DMS53 treated with DMSO at 0.1 percent for 48 hours (cell line): ENCODE data around the gene GMCL1.
"Not testable (repeated sequence)": the region's sequence is repeated elsewhere in the genome, so short reads cannot be mapped to it uniquely, and the experiment has no call there.

ENCODE experiments used
- DNase-seq: peaks from one replicate; lab custom pipeline; 2025; ENCODE audit not compliant: unreplicated experiment; lab: John Stamatoyannopoulos, UW

The GMCL1 gene

GRCh38 chr2:69829256-69830044 lies at the start of gene GMCL1:
Gene GMCL1 (plus strand): TSS chr2:69829660. CDS start chr2:69829893, 233 bp downstream.
- peak; percentile 88 for DNase-seq

- peak; percentile 73 for DNase-seq
These were observed 48.5 kb upstream of the GMCL1 start for GRCh38 chr2:69780921-69781320.

- DNase-seq = peak; percentile 73
These were observed 47.9 kb upstream of the GMCL1 start for GRCh38 chr2:69781321-69782248.

- DNase-seq = no peak
These were observed 45.2 kb upstream of the GMCL1 start for GRCh38 chr2:69784228-69784627.

GRCh38 chr2:69785358-69785757 lies 44.1 kb upstream of the GMCL1 start:
- DNase-seq = no peak

- DNase-seq = no peak
These were observed 43.4 kb upstream of the GMCL1 start for GRCh38 chr2:69786052-69786560.

GRCh38 chr2:69789175-69789721 lies 40.2 kb upstream of the GMCL1 start:
- DNase-seq = no peak

GRCh38 chr2:69789772-69790600 lies 39.5 kb upstream of the GMCL1 start:
- no peak for DNase-seq

GRCh38 chr2:69790601-69790959 lies 38.9 kb upstream of the GMCL1 start:
- DNase-seq = no peak

- DNase-seq = no peak
These were observed 38.4 kb upstream of the GMCL1 start for GRCh38 chr2:69791045-69791444.

- DNase-seq = no peak
These were observed 33.3 kb upstream of the GMCL1 start for GRCh38 chr2:69796174-69796573.

- no peak for DNase-seq
These were observed 32.2 kb upstream of the GMCL1 start for GRCh38 chr2:69797235-69797634.

- DNase-seq = no peak
These were observed 31.6 kb upstream of the GMCL1 start for GRCh38 chr2:69797836-69798289.

GRCh38 chr2:69798290-69798908 lies 31.1 kb upstream of the GMCL1 start:
- DNase-seq = no peak

GRCh38 chr2:69798909-69799526 lies 30.4 kb upstream of the GMCL1 start:
- DNase-seq = no peak

- DNase-seq = no peak
These were observed 27.6 kb upstream of the GMCL1 start for GRCh38 chr2:69801745-69802290.

GRCh38 chr2:69802781-69803367 lies 26.6 kb upstream of the GMCL1 start:
- DNase-seq = not testable (repeated sequence)

- DNase-seq = no peak
These were observed 25.0 kb upstream of the GMCL1 start for GRCh38 chr2:69804416-69804815.

GRCh38 chr2:69805887-69806286 lies 23.6 kb upstream of the GMCL1 start:
- DNase-seq = no peak
